DMS 273 (cell line): Measurements from ENCODE around the gene PRLH.
"Not testable (repeated sequence)": the region's sequence is repeated elsewhere in the genome, so short reads cannot be mapped to it uniquely, and the experiment has no call there.

Experiments
- DNase-seq: peaks from one replicate; lab custom pipeline; 2025; ENCODE audit not compliant: unreplicated experiment; lab: John Stamatoyannopoulos, UW

PRLH gene

DNA sequence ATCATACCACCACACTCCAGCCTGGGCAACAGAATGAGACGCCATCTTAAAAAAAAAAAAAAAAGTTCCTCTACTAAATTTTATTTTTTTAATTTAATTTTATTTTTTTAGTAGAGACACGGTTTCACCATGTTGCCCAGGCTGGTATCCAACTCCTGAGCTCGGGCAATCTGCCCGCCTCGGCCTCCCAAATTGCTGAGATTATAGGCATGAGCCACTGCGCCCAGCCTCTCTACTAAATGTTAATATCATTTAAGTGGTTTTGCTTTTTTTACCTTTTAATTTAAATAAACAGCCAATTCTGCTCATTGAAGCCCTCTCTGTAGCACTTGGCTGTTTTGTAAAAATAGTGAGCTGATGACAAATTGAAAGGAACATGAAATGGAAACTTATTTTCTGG is 15.0 kb downstream of the PRLH start:
- no peak for DNase-seq

GRCh38 chr2:237581751-237582746 is 15.7 kb downstream of the PRLH start:
- DNase-seq: peak; percentile 50

DNA sequence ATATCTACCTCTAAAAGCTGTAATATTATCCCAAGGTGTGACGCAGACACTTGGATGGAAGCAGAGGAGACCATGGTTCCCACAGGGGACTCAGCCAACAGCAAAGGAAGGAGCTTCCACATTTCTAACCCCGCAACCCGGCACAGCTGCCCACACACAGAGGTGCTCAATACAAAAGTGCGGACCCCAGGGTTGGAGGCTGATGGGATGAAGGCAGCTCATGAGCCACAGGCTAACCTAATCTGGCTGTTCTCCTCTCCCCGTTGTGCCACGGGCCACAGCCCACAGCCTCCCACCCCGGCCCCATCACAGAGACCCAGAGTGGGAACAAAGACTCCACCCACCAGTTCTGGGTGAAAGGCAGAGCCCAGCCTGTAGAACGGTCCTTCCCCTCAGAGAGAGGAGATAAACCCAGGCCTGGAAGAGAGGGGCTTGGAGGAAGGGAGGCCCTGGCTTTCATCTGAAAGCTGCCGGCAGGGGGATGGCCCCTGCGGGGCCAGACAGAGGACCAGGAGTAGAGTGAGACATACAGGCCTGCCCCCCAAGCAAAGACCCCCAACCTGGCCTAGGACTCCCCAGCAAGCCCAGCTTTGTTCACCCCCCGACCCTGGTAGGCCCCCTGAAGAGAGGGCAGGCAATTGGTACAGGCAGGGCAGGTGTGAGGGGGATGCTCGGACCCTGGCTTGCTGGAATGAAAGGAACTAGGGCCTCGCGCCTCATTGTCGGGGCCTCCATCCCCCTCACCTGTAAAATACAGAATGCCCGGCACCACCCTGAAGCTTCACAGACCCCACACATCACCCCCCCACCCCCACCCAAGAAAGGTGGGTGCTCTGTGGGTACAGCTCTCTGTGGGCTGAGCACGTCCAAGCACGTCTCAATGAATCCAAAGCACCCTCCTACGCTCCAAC is 17.3 kb downstream of the PRLH start:
- no peak for DNase-seq

- no peak for DNase-seq
These were observed 19.3 kb downstream of the PRLH start for GRCh38 chr2:237585590-237586221.

GRCh38 chr2:237588044-237588696 is 21.8 kb downstream of the PRLH start:
- no peak for DNase-seq

- no peak for DNase-seq
These were observed 24.1 kb downstream of the PRLH start, which contains the start of gene RAB17 for GRCh38 chr2:237590272-237591140. Gene RAB17, minus strand, starts transcription at chr2:237590734. Its CDS starts 4,580 bp downstream, at chr2:237586154.

DNA sequence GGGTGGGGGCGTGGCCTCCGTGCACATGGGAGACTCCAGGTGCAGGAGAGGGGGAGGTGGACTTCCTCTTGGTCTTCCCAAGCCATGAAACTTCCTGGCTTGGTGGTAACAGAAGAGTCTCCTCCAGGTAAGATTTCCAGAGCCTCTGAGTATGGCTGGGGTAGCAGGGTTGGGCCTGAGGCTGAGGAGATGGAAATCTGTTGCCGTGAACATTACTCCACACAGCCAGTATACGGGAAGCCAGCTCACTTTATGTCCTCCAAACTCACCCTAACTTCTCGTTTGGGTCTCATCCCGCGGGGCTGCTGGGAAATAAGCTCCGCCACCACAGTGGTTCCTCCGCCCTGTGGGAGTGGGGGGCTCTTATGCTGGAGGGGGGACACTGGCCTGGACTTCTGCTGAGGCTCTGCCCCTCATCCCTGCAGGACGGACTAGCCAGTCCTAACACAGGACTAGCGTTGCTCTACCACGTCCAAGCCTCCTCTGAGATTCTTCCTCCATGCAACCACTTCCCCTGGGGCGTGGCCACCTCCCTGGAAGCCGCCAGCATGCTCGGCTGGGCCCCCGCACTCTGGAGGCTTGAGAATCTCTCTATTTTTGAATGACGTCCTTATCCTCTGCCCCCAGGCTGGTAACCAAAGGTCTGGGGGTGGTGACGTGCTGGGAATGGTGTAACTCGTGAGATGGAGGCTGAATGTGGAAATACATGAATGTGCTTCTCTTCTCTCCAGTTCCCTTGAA is 24.9 kb downstream of the PRLH start:
- no peak for DNase-seq

- no peak for DNase-seq
These were observed 26.1 kb downstream of the PRLH start for GRCh38 chr2:237592425-237592980.

DNA sequence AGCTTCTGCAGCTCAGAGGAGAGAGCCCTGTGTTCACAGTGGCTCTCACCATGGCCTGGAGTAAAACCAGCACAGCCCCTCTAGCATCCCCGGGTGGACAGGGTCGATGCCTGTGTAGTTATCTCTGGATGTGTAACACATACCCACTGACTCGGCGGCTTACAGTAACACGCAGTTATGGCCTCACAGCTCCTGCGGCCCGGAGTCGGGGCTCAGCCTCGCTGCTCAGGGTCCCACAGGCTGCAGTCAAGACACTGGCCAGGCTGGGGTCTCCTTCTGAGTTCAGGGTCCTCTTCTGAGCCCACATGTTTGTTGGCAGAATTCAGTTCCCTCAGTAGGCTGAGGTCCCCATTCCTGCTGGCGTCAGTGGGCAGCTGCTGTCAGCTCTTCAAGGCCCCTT is 26.7 kb downstream of the PRLH start:
- DNase-seq: no peak

DNA sequence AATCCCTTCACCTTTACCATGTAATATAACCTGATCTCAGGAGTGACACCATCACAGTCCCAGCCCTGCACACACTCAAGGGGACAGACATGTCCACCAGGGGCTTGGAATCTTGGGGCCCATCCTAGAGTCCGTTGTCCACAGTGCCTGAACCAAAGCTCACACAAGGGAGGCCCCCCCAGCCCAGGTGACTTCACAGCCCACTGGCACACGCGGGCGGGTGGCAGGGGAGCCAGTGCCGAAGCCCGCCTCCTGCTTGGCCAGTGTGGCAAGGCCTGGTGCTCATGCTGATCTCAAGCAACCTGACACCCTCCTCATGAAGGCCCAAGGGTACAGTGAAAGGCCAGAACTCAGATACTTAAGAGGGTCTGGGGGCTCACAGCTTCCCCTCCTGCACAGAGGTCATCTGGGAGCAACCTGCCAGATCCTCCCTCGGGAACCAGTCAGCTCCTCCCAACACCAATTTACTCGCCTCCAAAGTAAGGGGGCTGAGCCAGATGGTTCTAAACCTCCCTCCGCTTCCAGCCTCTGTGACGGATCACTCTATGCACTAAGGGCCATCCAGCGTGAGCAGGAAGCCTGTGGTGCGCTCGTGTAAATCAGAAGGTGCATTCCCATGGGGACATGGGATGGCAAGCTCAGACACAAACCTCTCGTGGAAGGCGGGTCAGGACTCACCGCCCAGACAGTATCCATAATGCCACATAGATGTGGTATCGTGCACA is 27.4 kb downstream of the PRLH start:
- peak; percentile 32 for DNase-seq

DNA sequence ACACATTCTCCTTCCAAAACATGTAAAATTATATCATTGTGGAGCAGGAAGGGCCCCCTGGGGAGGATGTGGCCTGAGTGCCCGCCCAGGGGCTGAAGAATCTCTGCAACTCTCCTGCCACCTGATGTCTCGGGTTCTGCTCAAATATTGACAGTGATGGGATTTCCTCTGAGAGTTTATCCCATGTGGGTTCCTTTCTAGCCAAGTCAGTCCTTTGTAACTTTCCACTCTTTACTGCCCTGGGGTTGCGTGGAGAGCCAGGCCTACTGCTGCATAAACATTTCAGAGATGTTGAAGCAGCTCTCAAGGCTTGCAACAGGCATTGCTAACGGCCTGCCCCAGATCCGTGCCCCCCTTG is 28.1 kb downstream of the PRLH start:
- DNase-seq: no peak

GRCh38 chr2:237595829-237596519 is 29.6 kb downstream of the PRLH start:
- not testable (repeated sequence) for DNase-seq

DNA sequence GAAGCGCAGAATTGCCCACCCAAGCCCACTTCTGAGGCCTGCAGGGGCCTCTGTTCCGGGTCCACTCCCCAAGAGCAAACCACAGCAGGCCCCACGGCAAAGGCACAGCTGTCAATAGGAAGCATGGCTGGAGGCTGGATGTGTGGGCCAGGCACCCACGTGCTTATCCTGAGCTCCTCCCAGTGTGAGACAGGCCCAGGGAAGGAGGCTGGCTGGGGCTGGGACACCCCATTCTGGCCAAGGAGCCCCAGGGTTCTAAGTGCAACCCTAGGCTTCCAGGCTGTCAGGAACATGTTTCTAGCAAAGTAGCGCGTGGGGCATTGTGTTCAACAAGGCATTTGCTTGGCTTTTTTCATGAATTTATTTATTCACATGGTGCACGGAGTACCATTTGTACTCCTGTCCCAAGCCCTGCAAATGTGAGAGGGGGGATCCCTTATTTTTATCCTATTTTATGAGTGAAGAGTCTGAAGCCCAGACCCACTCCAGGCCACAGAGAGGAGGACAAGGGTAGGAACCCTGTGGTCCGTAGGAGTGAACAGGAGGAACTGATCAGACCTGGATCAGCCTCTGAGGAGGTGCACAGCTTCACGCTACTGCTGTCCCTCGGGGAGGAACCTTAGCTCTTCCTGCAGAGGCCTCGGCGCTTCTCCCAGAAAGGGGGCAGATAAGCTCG is 30.3 kb downstream of the PRLH start:
- DNase-seq: no peak

GRCh38 chr2:237597196-237598145 is 31.1 kb downstream of the PRLH start:
- DNase-seq: no peak

DNA sequence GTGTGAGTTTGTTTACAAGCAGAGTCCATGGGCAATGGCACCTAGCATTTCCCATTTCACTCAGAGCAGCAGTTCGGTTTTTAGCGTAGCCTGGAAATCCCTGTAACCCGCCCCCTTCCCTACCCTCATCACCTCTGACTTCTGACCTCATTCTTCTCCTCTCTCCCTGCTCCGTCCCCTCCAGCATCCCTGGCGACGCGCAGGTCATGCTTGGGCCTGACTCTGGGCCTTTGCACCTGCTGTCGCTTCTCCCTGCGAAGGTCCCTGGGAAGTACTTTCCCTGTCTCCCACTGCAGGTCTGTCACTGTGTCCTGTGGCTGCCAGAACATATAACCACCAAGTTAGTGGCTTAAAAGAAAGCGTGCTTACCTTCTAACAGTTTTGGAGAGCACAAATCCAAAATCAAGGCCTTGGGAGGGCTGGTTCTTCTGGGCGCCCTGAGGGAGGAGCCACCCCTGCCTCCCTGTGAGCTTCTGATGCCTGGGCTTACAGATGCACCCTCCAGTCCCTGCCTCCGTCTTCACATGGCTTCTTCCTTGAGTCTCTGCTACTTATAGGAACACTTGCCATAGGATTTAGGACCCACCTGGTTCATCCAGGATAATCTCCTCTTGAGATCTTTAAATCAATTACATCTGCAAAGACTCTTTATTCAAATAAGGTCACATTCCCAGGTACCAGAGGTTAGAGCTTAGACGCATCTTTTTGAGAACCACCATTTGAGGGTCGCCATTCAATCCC is 32.3 kb downstream of the PRLH start:
- no peak for DNase-seq
